ENCODE results near the gene NSMF.
"Not testable (repeated sequence)": the region's sequence is repeated elsewhere in the genome, so short reads cannot be mapped to it uniquely, and the experiment has no call there.

NSMF gene

GRCh38 chr9:137416006-137416562, 43.0 kb downstream of the NSMF start:
- Mint-ChIP-seq H3K4me1 (ENCODE audit: low read depth) (peaks cover 16% of the 10 kb centered on the region), H3K9me3 (no peaks in the 10 kb centered on the region), H3K27ac (no peak overlapping the region), H3K4me3 (no peak overlapping the region), H3K36me3 (ENCODE audit: low read depth) (no peaks in the 10 kb centered on the region), H3K27me3 (no peaks in the 10 kb centered on the region)

- peaks cover 18% of the 10 kb centered on the region for H3K4me1 Mint-ChIP-seq (ENCODE audit: low read depth)
- no peak overlapping the region for H3K27ac Mint-ChIP-seq
- H3K4me3 Mint-ChIP-seq: no peak overlapping the region
These were observed 43.7 kb downstream of the NSMF start for GRCh38 chr9:137415451-137415850.

GRCh38 chr9:137412431-137412830, 46.7 kb downstream of the NSMF start:
- Mint-ChIP-seq H3K27me3 (no peaks in the 10 kb centered on the region), H3K4me1 (ENCODE audit: low read depth) (peaks cover 22% of the 10 kb centered on the region), H3K9me3 (no peaks in the 10 kb centered on the region), H3K27ac (no peak overlapping the region), H3K36me3 (ENCODE audit: low read depth) (no peaks in the 10 kb centered on the region), H3K4me3 (no peak overlapping the region)

More at GRCh38 chr9:137415451-137415850, 43.7 kb downstream of the NSMF start:
- no peaks in the 10 kb centered on the region for H3K9me3 Mint-ChIP-seq
- no peaks in the 10 kb centered on the region for H3K36me3 Mint-ChIP-seq (ENCODE audit: low read depth)
- H3K27me3 Mint-ChIP-seq: no peaks in the 10 kb centered on the region

GRCh38 chr9:137411645-137412380, 47.3 kb downstream of the NSMF start:
- Mint-ChIP-seq H3K27ac (no peak overlapping the region), H3K9me3 (no peaks in the 10 kb centered on the region)

GRCh38 chr9:137411260-137411644, 47.9 kb downstream of the NSMF start:
- Mint-ChIP-seq H3K27ac (no peak overlapping the region), H3K4me3 (no peak overlapping the region), H3K9me3 (no peaks in the 10 kb centered on the region), H3K4me1 (ENCODE audit: low read depth) (peaks cover 24% of the 10 kb centered on the region), H3K36me3 (ENCODE audit: low read depth) (no peaks in the 10 kb centered on the region), H3K27me3 (no peaks in the 10 kb centered on the region)

More at GRCh38 chr9:137411645-137412380, 47.3 kb downstream of the NSMF start:
- H3K36me3 Mint-ChIP-seq (ENCODE audit: low read depth): no peaks in the 10 kb centered on the region
- peaks cover 22% of the 10 kb centered on the region for H3K4me1 Mint-ChIP-seq (ENCODE audit: low read depth)
- no peaks in the 10 kb centered on the region for H3K27me3 Mint-ChIP-seq
- no peak overlapping the region for H3K4me3 Mint-ChIP-seq

GRCh38 chr9:137410891-137411249, 48.3 kb downstream of the NSMF start:
- Mint-ChIP-seq H3K4me1 (ENCODE audit: low read depth) (peaks cover 27% of the 10 kb centered on the region), H3K27me3 (no peaks in the 10 kb centered on the region)

GRCh38 chr9:137410236-137410890, 48.8 kb downstream of the NSMF start:
- H3K9me3 Mint-ChIP-seq; H3K27me3 Mint-ChIP-seq; H3K4me3 Mint-ChIP-seq; H3K27ac Mint-ChIP-seq; H3K36me3 Mint-ChIP-seq (ENCODE audit: low read depth): not testable (repeated sequence)
- H3K4me1 Mint-ChIP-seq (ENCODE audit: low read depth): peaks cover 27% of the 10 kb centered on the region

More at GRCh38 chr9:137410891-137411249, 48.3 kb downstream of the NSMF start:
- Mint-ChIP-seq H3K9me3 (no peaks in the 10 kb centered on the region), H3K27ac (no peak overlapping the region), H3K36me3 (ENCODE audit: low read depth) (no peaks in the 10 kb centered on the region), H3K4me3 (no peak overlapping the region)

- Mint-ChIP-seq H3K4me1 (ENCODE audit: low read depth) (peaks cover 27% of the 10 kb centered on the region), H3K36me3 (ENCODE audit: low read depth) (no peaks in the 10 kb centered on the region)
These were observed 49.6 kb downstream of the NSMF start for GRCh38 chr9:137409515-137409914.

GRCh38 chr9:137408651-137409405, 50.3 kb downstream of the NSMF start:
- H3K4me3 Mint-ChIP-seq: no peak overlapping the region
- H3K9me3 Mint-ChIP-seq: no peaks in the 10 kb centered on the region
- no peaks in the 10 kb centered on the region for H3K27me3 Mint-ChIP-seq
- no peak overlapping the region for H3K27ac Mint-ChIP-seq
- H3K4me1 Mint-ChIP-seq (ENCODE audit: low read depth): peaks cover 27% of the 10 kb centered on the region
- H3K36me3 Mint-ChIP-seq (ENCODE audit: low read depth): no peaks in the 10 kb centered on the region

More at GRCh38 chr9:137409515-137409914, 49.6 kb downstream of the NSMF start:
- Mint-ChIP-seq H3K27ac (no peak overlapping the region), H3K27me3 (no peaks in the 10 kb centered on the region), H3K9me3 (no peaks in the 10 kb centered on the region), H3K4me3 (no peak overlapping the region)

- peaks cover 23% of the 10 kb centered on the region for H3K4me1 Mint-ChIP-seq (ENCODE audit: low read depth)
- H3K9me3 Mint-ChIP-seq: no peaks in the 10 kb centered on the region
- H3K27me3 Mint-ChIP-seq: no peaks in the 10 kb centered on the region
- H3K27ac Mint-ChIP-seq: no peak overlapping the region
- no peaks in the 10 kb centered on the region for H3K36me3 Mint-ChIP-seq (ENCODE audit: low read depth)
- no peak overlapping the region for H3K4me3 Mint-ChIP-seq
These were observed 51.4 kb downstream of the NSMF start for GRCh38 chr9:137407590-137408300.

GRCh38 chr9:137406876-137407589, 52.1 kb downstream of the NSMF start:
- no peak overlapping the region for H3K4me3 Mint-ChIP-seq
- no peaks in the 10 kb centered on the region for H3K27me3 Mint-ChIP-seq
- peaks cover 7% of the 10 kb centered on the region for H3K36me3 Mint-ChIP-seq (ENCODE audit: low read depth)
- no peaks in the 10 kb centered on the region for H3K9me3 Mint-ChIP-seq
- peaks cover 20% of the 10 kb centered on the region for H3K4me1 Mint-ChIP-seq (ENCODE audit: low read depth)
- no peak overlapping the region for H3K27ac Mint-ChIP-seq

- no peaks in the 10 kb centered on the region for H3K27me3 Mint-ChIP-seq
- no peak overlapping the region for H3K4me3 Mint-ChIP-seq
- peaks cover 11% of the 10 kb centered on the region for H3K36me3 Mint-ChIP-seq (ENCODE audit: low read depth)
- H3K9me3 Mint-ChIP-seq: no peaks in the 10 kb centered on the region
- H3K27ac Mint-ChIP-seq: no peak overlapping the region
- peaks cover 15% of the 10 kb centered on the region for H3K4me1 Mint-ChIP-seq (ENCODE audit: low read depth)
These were observed 52.9 kb downstream of the NSMF start for GRCh38 chr9:137406085-137406760.

GRCh38 chr9:137405677-137406081, 53.5 kb downstream of the NSMF start:
- Mint-ChIP-seq H3K27ac (no peak overlapping the region), H3K4me1 (ENCODE audit: low read depth) (peaks cover 15% of the 10 kb centered on the region), H3K9me3 (no peaks in the 10 kb centered on the region), H3K27me3 (no peaks in the 10 kb centered on the region), H3K36me3 (ENCODE audit: low read depth) (peaks cover 11% of the 10 kb centered on the region), H3K4me3 (no peak overlapping the region)
